ENCODE data around the gene HIPK4.
"Not testable (repeated sequence)": the region's sequence is repeated elsewhere in the genome, so short reads cannot be mapped to it uniquely, and the experiment has no call there.

Gene HIPK4

DNA sequence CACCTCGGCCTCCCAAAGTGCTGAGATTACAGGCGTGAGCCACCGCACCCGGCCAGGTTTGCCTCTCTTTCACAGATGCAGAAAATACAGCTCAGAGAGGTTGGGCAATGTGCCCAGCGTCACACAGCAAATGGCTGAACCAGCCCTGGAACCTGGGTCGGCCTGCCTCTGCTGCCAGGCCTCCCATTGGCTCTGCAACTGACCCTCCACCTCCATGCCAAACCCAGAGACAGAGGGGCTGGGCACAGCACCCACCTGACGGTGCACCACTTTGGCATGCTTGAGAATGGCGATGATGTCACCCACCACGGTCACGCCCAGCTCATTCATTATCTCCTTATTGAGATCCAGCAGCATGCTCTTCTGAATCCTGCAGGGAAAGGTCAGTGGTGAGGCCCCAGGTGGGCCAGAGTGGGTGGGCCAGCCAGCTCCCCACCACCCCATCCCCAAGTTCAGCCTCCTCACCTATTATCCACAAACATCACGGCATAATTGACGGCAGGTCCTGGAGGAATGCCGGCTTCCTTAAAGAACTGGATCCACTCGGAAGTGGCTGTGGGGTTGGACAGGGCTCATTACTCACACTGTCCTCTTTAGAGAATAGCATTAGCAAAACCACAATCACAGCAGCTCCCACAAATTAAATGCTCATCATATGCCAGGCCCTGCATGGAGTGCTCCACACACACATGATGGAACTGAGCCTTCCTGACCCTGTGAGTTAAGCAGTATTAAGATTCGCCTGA is 54.0 kb downstream of the HIPK4 start:
- DNase-seq: no peak

DNA sequence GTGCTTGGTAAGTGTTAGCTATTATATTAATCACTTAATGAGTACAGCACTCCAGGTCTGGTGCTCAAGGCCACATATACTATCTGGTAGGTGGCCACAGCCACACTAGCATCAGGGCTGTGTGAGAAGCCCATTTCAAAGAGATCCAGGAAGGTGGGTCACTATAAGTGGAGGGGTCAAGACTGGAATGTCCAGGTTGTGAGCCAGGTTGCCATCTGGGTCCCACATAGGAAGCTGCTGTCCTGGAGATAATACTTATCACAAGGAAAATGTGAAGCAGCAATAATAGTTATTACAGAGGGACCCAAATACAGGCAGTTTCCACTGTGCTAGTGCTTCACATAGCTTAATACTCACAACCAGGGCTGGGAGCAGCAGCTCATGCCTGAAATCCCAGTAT is 54.9 kb downstream of the HIPK4 start:
- no peak for DNase-seq

DNA sequence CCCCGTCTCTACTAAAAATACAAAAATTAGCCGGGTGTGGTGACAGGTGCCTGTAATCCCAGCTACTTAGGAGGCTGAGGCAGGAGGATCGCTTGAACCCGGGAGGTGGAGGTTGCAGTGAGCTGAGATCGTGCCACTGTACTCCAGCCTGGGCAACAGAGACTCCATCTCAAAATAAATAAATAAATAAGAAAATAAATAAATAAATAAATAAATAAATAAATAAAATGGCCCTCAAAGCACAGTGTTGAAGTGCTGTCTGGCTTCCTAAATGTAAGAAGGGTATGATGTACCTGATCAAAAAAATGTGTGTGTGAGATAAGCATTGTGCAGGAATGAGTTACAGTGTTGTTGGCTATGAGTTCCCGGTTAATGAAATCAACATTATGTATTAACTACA is 56.9 kb downstream of the HIPK4 start:
- not testable (repeated sequence) for DNase-seq

DNA sequence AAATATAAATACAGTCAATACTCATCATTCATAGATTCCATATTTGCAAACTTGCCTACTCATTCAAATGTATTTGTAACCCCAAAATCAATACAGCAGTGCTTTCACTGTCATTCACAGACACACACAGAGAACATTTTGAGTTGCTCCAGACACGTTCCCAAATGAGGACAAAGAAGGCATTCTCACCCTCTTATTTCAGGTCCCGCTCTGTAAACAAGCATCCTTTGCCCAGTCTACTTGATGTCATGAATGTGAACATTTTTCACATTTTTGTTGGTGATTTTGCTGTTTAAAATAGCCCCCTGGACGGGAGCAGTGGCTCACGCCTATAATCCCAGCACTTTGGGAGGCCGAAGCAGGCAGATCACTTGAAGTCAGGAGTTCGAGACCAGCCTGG is 57.3 kb downstream of the HIPK4 start:
- DNase-seq: no peak

DNA sequence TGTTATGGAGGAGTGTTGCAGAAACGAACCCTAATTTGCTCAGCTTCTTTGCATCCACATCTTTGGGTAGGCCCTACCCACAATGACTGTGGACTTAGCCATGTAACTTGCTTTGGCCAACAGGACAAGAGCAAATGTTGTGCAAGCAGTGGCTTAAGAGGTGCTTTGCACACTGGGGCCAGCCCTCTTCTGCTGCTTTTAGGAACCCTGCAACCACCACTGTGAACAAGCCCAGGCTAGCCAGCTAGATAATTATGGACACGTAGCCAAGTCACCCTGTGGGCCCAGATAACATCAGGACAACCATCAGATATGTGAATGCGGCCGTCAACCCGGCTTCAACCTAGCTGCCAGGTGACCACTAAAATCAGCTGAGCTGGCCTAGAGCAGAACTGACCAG is 58.9 kb downstream of the HIPK4 start:
- DNase-seq: no peak

Measured in stimulated activated CD8-positive, alpha-beta memory T cell treated with anti-CD3 and anti-CD28 coated beads, Interleukin-4, amount 100 ng/mL, for 48 hours (primary cell).